HG03575 (cell line): ENCODE results near the gene NMD3.
"Not testable (repeated sequence)": the region's sequence is repeated elsewhere in the genome, so short reads cannot be mapped to it uniquely, and the experiment has no call there.

Experiments
- ATAC-seq: cut with Tn5 transposase; IDR thresholded peaks from one replicate; pipeline ENCODE4 v1.9.1; 2021; ENCODE audit not compliant: unreplicated experiment, insufficient number of reproducible peaks, low FRiP score; ENCODE audit errors: extremely low read depth

Gene NMD3

DNA sequence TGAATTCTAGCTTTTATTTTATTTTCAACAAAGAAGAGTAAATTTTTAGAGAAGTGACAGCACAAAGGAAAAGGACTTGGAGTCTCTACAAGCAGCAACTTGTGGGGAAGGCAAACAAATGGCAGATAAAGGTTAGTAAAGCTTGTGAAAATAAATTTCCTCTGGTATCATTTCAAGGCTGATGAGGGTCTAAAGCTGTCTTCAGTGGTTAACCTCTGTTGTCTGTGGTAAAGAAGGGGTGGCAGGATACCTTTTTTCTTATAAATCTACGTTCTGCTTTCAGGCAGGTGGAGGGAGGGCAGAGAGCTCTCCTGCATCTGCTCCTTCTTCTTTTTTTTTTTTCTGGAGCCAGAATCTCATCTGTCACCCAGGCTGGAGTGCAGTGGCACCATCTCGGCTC lies 50.5 kb downstream of the NMD3 start:
- no peak for ATAC-seq

DNA sequence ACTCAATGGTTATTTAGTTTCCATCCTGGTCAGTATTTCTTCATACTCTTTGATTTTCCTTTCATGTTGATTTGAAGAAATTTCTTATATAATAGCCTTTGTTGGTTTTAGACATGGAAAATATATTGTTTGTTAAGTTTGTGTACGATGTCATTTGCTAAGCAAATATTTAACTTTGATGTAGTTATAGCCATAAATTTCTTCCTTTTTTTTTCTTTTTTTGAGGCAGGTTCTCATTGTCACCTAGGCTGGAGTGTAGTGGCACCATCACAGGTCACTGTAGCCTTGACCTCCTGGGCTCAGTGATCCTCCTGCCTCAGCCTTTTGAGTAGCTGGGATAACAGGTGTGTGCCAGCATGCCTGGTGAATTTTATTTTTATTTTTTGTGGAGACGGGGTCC lies 51.4 kb downstream of the NMD3 start:
- ATAC-seq: no peak

DNA sequence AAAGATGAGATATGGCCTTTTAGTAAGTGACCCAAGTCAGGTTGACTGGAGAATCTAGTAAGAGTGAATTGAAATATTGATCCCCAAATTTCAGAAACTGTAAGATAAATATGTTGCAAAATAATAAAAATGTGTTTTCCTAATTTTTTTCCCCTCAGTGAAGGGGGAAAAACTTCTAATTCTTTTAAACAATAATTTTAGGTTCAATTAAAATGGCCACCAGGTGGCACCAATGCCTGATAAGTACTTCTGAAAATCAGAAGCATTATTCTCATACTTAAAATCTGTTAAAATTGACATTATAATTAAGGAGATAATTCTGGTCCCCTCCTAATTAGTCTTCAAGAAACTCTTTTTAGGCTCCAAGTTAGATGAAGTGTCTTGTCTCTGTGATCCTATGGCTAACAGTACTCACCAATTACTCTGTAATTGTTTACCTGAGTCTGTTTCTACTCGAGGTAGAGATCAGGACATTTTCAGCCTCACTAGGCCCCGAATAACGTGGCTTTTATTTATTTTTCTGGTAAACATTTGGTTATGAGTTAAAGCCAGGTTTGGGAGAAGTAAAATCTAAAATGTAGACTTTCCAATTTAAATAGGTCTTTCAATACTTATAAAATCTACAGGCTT lies 52.6 kb downstream of the NMD3 start:
- ATAC-seq: no peak

DNA sequence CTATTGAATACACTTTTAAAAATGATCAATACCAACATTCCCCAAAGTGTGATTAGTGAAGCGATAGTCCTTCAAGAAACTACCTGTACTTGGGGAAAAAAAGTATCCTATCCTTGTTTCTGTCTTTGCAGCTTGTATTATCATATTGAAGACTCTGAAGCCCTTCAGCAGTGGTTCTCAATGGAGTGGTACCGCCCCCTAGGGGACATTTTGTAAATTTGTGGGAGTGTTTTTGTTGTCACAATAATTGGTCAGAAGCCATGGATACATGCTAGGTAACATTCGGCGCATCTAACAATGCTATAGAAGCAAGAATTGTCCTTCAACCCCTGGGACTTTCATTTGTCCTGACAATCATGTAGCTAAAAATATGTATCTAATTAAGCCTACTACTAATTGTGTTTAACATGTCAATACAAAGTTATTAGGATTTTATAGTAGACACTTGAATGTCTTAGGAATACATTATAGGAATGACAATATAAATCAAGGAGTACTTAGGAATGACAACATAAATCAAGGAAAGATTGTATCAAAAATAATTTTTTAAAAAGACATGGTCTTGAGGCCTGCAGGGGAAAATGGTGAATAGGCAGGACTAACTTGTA lies 53.7 kb downstream of the NMD3 start:
- ATAC-seq: no peak

DNA sequence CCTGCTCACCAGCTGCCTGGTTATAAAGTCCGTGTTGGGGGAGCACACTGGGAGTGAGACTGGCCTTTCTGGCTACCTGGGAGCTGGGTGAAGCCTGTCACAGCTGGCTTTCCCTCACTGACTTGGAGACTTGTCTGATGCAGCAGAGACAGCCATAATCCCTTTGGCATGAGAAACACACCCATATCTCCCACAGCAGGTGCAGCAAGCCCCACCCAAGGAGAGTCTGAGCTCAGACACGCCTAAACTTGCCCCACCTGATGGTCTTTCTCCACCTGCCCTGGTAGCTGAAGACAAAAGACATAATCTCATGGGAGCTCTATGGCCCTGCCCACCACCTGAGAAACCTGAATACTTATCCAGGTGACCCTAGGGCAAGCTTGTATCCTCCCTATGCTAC lies 54.8 kb downstream of the NMD3 start:
- ATAC-seq: no peak

DNA sequence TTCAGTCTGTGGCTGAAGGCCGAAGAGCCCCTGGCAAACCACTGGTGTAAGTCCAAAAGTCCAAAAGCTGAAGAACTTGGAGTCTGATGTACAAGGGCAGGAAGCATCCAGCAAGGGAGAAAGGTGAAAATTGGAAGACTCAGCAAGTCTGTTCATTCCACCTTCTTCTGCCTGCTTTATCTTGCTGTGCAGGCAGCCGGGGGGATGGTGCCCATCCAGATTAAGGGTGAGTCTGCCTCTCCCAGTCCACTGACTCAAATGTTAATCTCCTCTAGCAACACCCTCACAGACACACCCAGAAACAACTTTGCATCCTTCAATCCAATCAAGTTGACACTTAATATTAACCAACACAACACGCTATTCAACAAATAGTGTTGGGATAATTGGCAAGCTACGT lies 61.3 kb downstream of the NMD3 start:
- not testable (repeated sequence) for ATAC-seq

DNA sequence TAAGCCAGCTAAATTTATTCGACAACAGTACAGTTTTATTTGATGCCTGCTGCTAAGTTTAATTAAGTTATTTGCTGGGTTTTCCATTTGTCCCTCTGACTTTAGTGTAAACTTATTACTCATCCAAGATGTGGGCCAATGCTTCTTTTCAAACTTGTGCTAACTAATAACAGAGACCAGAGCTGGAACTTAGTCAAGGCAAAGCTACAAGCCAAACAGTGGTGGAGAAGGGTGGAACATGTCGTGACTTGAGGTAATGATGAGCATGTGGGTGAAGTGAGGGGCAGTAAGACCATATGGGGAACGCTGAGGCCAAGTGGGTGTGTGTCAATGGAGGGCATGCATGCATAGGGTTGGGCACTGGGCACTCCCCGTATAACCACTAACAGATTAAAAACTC lies 63.9 kb downstream of the NMD3 start:
- ATAC-seq: no peak

DNA sequence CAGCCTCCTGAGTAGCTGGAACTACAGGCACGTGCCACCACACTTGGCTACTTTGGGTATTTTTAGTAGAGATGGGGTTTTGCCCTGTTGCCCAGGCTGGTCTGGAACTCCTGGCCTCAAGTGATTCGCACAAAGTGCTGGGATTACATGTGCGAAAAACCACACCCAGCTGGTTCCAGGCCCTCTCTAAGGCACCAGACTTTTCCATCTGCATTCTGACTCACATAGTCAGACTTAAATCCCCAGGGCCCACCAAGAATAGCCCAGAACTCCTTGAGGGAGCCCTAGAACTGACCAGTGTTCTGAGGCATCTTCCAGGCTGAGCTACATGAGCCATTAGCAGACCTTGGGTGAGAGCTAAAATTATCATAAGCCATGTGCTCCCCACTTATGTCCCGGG lies 68.1 kb downstream of the NMD3 start:
- no peak for ATAC-seq

DNA sequence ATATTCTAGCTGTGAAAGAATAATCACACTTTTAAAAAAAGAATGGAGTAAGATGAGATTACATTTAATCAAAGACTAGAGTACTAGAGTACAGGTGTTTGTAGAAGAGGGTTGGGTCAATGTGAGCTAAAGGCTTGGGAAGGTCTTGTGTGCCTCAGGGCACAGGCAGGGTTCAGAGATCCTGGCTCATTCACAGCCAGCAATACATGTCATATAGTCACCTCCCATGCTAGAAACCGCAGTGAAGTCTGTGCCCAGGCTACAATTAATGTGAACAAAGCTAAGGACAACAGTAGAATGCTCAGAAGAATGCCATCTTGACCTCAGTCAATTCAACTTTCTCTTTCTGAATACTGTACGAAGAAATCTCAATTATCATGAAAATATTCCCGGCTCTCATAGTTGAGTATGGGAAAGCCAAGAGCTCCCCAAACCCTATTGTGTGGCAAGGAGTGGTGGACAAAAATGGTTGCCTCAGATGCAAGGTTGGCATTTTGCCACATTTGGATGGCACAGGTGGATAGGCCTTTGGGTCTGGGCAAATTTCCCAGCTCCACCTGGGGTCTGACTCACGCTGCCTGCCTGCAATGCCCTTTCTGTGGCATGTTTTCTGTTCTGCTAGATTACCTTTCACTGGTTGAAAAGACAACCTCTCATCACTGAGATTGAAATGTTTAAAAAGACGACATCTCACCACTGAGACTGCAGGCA lies 70.2 kb downstream of the NMD3 start:
- ATAC-seq: no peak

DNA sequence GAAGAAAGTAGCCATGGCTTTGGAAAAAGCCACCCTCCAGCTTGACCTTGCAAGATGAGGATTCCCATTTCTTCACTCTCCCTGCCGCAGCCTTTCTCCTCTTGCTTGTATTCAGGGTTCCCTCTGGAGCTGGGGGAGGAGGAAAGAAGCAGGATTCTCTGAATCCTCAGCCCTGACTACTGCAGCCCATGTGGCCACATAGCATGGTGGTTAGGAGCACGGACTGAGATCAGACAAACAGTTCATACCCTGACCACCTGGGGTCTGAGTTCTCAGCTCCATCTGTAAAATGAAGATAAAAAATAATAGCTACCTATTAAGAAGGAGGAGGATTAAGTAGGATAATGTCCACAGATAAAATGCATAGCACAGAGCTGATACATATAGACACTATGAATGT lies 72.3 kb downstream of the NMD3 start:
- no peak for ATAC-seq

DNA sequence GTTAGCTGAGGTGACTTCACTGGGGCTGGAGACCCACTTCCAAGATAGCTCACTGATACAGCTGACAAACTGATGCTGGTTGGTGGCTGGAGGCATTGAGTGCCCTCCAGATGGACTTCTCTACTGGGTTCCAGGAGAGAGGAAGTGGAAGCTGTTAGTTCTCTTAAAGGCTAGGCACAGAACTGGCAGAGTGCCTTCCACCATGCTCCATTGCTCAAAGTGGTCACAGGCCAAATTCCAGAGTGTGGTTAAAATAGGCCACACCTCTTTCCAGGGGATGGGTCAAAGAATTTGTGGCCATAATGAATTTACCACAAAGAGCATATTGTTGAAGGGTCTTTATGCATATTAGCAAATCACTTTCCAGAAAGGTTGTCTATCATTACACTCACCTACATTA lies 74.2 kb downstream of the NMD3 start:
- ATAC-seq: no peak

DNA sequence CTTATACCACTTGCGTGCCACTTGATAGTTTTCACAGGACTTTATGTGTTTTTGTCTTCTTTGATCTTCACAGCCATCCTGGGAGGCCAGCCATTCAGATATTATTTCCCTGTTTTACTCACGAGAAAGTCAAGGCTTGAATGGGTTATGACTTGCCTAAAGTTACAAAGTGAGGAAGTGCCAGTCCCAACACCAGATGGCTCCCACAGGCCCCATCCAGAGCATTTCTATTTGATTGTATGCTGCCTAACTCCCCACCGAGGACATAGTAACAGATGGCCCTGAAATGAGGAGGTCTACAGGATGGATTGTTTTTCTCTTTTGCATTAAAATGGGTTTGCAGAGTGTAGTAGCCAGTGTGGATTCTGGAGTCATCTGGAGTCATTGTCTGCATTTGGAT lies 75.7 kb downstream of the NMD3 start:
- no peak for ATAC-seq
